K562 (cell line): ENCODE measurements around the gene FOXP3. TPM values are rescaled to one million over a fixed set of nuclear protein-coding genes. Genes with fewer than 3 reads are reported as not detected.

Source experiments
- E4F1 ChIP-seq: fragments of 250-450 bp; sonication (Bioruptor Pico); IDR thresholded peaks from 2 replicates; pipeline ENCODE4 v1.5.0; 2021; ENCODE audit warnings: mild to moderate bottlenecking, borderline replicate concordance
- EGR1 ChIP-seq: fragments of 450-650 bp; conservative IDR thresholded peaks from 2 replicates; pipeline ENCODE4 v1.6.1; 2017; ENCODE audit warnings: mild to moderate bottlenecking
- ELF1 ChIP-seq: fragments of 200-800 bp; sonication (Bioruptor generic); IDR thresholded peaks from 2 replicates; pipeline ENCODE4 v1.6.1; 2016; ENCODE audit warnings: missing genetic modification characterization, missing compliant biosample characterization
- GABPA ChIP-seq: fragments of 200-800 bp; sonication (Bioruptor generic); conservative IDR thresholded peaks from 2 replicates; pipeline ENCODE4 v1.6.1; 2016; ENCODE audit warnings: low read depth, missing genetic modification characterization, missing compliant biosample characterization
- GABPB2 ChIP-seq: fragments of 250-450 bp; sonication (Bioruptor Pico); conservative IDR thresholded peaks from 2 replicates; pipeline ENCODE4 v1.5.1; 2021; ENCODE audit warnings: mild to moderate bottlenecking
- LCOR ChIP-seq: sonication (generic); formaldehyde crosslinking; IDR thresholded peaks from 2 replicates; pipeline ENCODE4 v1.8.0; 2022; ENCODE audit warnings: mild to moderate bottlenecking, missing genetic modification reagents
- MTA1 ChIP-seq: fragments of 450-650 bp; IDR thresholded peaks from 2 replicates; pipeline ENCODE4 v1.6.1; 2017; ENCODE audit warnings: borderline replicate concordance
- NCOA4 ChIP-seq: fragments of 450-650 bp; IDR thresholded peaks from 2 replicates; pipeline ENCODE4 v1.6.1; 2018; ENCODE audit warnings: mild to moderate bottlenecking; ENCODE audit not compliant: partially characterized antibody
- POLR2G ChIP-seq: fragments of 200-400 bp; formaldehyde crosslinking; IDR thresholded peaks from 2 replicates; pipeline ENCODE4 v1.6.1; 2017; ENCODE audit warnings: low read depth, mild to moderate bottlenecking, antibody characterized with exemption, low read length, moderate library complexity
- PTTG1 ChIP-seq: fragments of 450-650 bp; IDR thresholded peaks from 2 replicates; pipeline ENCODE4 v1.6.1; 2016; ENCODE audit warnings: low read depth, mild to moderate bottlenecking, missing genetic modification characterization, missing compliant biosample characterization
- SAP30 ChIP-seq: fragments of 200-600 bp; sonication (generic); IDR thresholded peaks from 2 replicates; pipeline ENCODE4 v1.6.1; 2012; ENCODE audit warnings: borderline replicate concordance, low read depth, mild to moderate bottlenecking, moderate library complexity, low read length, control low read depth, inconsistent platforms; ENCODE audit not compliant: insufficient read depth, poor library complexity, severe bottlenecking
- SMARCB1 ChIP-seq: IDR thresholded peaks from 2 replicates; pipeline ENCODE4 v1.6.1; 2011; ENCODE audit warnings: improper control_type of control experiment, low read depth; ENCODE audit not compliant: insufficient read length
- SRF ChIP-seq, 2 experiments: fragments of 250-450, 450-650 bp in 1 of 2; sonication (Bioruptor Pico) in 1 of 2; sonication (generic) in 1 of 2; formaldehyde crosslinking; IDR thresholded peaks; 2 replicates each; pipeline versions ENCODE4 v1.5.0 to v1.5.1; 2020 to 2022; ENCODE audit warnings: mild to moderate bottlenecking in 1 of 2, missing genetic modification reagents in 1 of 2
- TSHZ1 ChIP-seq: fragments of 250-450 bp; sonication (Bioruptor Pico); IDR thresholded peaks from 2 replicates; pipeline ENCODE4 v1.4.0; 2020; ENCODE audit warnings: mild to moderate bottlenecking, moderate library complexity
- YBX1 ChIP-seq: fragments of 450-650 bp; IDR thresholded peaks from 2 replicates; pipeline ENCODE4 v1.7.1; 2016; ENCODE audit warnings: mild to moderate bottlenecking
- ZC3H8 ChIP-seq: fragments of 450-650 bp; IDR thresholded peaks from 2 replicates; pipeline ENCODE4 v1.6.1; 2017
- ZNF197 ChIP-seq: fragments of 200-800 bp; sonication (Bioruptor generic); IDR thresholded peaks from 2 replicates; pipeline ENCODE4 v1.6.1; 2016; ENCODE audit warnings: low read depth, missing genetic modification characterization, missing compliant biosample characterization
- ZNF41 ChIP-seq: fragments of 250-450 bp; sonication (Bioruptor Pico); conservative IDR thresholded peaks from 2 replicates; pipeline ENCODE4 v1.4.0; 2020; ENCODE audit warnings: mild to moderate bottlenecking
- ZNF668 ChIP-seq: fragments of 250-450 bp; sonication (Bioruptor Pico); IDR thresholded peaks from 2 replicates; pipeline ENCODE4 v1.8.0; 2022; ENCODE audit warnings: mild to moderate bottlenecking, inconsistent platforms
- polyA plus RNA-seq, 8 experiments: library from polyadenylated mRNA; depleted of rRNA in 4 of 8; stranded (reverse) in 5 of 8; unstranded in 3 of 8; fragments of >200 nt; fragmentation: Nextera tagmentation in 2 of 8; fragmentation: Illumina TruSeq in 1 of 8; extraction: Ambion mirVana in 2 of 8; extraction: Trizol in 1 of 8; gene quantifications; 2 replicates each; pipeline versions ENCODE4 v1.2.1 to v1.2.3, GENCODE V29; 2011 to 2014; ENCODE audit warnings: inconsistent platforms in 1 of 8, missing spikeins in 1 of 8
- total RNA-seq, 7 experiments: library from RNA; depleted of rRNA in 6 of 7; stranded (reverse); fragments of >200 nt in 6 of 7; fragmentation: Illumina TruSeq in 2 of 7; extraction: Trizol in 2 of 7; gene quantifications; 2 replicates each; pipeline versions ENCODE4 v1.2.1 to v1.2.3, GENCODE V29; 2011 to 2021; ENCODE audit warnings: low replicate concordance in 1 of 7
- TF ChIP-seq, protein P1 (sequence below): fragments of 450-650 bp; IDR thresholded peaks from 2 replicates; pipeline ENCODE4 v1.6.1; 2017; ENCODE audit warnings: mild to moderate bottlenecking, moderate library complexity
- TF ChIP-seq, protein P2 (sequence below): fragments of 450-650 bp; IDR thresholded peaks from 2 replicates; pipeline ENCODE4 v1.6.1; 2017; ENCODE audit warnings: antibody characterized with exemption

The FOXP3 gene
- total and polyA plus RNA-seq, 9 of the 15 experiments (the other 6 are each of a cell fraction or from before 2014, with no cell fraction given), result 0.04 to 0.24 (median 0.07) TPM; not detected in 4

DNA sequence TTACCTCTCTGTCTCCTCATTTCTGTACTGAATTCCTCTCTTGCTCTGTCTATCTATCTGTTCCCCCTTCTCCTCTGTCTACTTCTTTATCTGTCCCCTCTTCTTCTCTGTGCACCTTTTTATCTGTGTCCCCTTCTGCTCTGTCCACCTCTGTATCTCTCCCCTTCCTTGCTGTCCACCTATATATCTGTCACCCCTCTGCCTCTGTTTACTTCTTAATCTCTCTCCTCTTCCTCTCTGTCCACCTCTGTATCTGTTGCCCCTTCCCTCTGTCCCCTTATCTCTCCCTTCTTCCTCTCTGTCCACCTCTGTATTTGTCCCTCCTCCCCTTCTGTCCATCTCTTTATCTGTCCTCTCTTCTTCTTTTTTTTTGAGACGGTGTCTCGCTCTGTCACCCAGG is 20.3 kb downstream of the FOXP3 start (continued):
- TF ChIP-seq GABPB2 (CRISPR knock-in tag) (no peak), E4F1 (CRISPR knock-in tag) (no peak), LCOR (no peak), SAP30 (no peak), NCOA4 (peak; percentile 97), SRF (CRISPR knock-in tag; IDR thresholded peaks at IDR 0.05) (no peak), MTA1 (peak; percentile 94), ELF1 (tag) (no peak), ZNF197 (CRISPR knock-in tag) (no peak), SMARCB1 (no peak), TSHZ1 (CRISPR knock-in tag) (no peak), PTTG1 (tag) (no peak), EGR1 (0 out of 2 replicates have a peak, but pooled peaks have one; percentile 21), ZNF41 (CRISPR knock-in tag) (no peak), ZC3H8 (no peak), POLR2G (no peak), GABPA (tag) (no peak), ZNF668 (CRISPR knock-in tag) (no peak), YBX1 (no peak)
- TF ChIP-seq, protein P1, sequence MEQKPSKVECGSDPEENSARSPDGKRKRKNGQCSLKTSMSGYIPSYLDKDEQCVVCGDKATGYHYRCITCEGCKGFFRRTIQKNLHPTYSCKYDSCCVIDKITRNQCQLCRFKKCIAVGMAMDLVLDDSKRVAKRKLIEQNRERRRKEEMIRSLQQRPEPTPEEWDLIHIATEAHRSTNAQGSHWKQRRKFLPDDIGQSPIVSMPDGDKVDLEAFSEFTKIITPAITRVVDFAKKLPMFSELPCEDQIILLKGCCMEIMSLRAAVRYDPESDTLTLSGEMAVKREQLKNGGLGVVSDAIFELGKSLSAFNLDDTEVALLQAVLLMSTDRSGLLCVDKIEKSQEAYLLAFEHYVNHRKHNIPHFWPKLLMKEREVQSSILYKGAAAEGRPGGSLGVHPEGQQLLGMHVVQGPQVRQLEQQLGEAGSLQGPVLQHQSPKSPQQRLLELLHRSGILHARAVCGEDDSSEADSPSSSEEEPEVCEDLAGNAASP, result no peak
- TF ChIP-seq, protein P2, sequence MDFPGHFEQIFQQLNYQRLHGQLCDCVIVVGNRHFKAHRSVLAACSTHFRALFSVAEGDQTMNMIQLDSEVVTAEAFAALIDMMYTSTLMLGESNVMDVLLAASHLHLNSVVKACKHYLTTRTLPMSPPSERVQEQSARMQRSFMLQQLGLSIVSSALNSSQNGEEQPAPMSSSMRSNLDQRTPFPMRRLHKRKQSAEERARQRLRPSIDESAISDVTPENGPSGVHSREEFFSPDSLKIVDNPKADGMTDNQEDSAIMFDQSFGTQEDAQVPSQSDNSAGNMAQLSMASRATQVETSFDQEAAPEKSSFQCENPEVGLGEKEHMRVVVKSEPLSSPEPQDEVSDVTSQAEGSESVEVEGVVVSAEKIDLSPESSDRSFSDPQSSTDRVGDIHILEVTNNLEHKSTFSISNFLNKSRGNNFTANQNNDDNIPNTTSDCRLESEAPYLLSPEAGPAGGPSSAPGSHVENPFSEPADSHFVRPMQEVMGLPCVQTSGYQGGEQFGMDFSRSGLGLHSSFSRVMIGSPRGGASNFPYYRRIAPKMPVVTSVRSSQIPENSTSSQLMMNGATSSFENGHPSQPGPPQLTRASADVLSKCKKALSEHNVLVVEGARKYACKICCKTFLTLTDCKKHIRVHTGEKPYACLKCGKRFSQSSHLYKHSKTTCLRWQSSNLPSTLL, result peak; percentile 71; the same call in 1 of the 2 replicates
